Measurements from ENCODE around the gene PLCD4.

Gene PLCD4

GRCh38 chr2:218659258-218659987, 51.7 kb downstream of the PLCD4 start, which contains the start of the genes BCS1L and ZNF142:
Gene BCS1L (plus strand): TSS chr2:218659683. CDS start chr2:218660988, 1,305 bp downstream.
Gene ZNF142 (minus strand): TSS chr2:218659623. CDS start chr2:218656429, 3,194 bp downstream.
- no peaks in the 10 kb centered on the region for H3K9me3 Mint-ChIP-seq
- H3K4me3 Mint-ChIP-seq: peak within 1 kb of the TSS; percentile 91

GRCh38 chr2:218659988-218660358, 52.3 kb downstream of the PLCD4 start:
- no peak for DNase-seq (ENCODE audit: low spot score in 2 of 2)
- Mint-ChIP-seq H3K27me3 (no peaks in the 10 kb centered on the region), H3K27ac (ENCODE audit: low read depth) (peak overlapping the region; percentile 91), H3K36me3 (ENCODE audit: insufficient read depth) (peaks cover 28% of the 10 kb centered on the region), H3K4me3 (peak overlapping the region; percentile 91), H3K9me3 (no peaks in the 10 kb centered on the region), H3K4me1 (peaks cover 32% of the 10 kb centered on the region)
- no peak for ATAC-seq (replicated peaks; ENCODE audit: extremely low read depth, poor library complexity, severe bottlenecking)

More at GRCh38 chr2:218659258-218659987, 51.7 kb downstream of the PLCD4 start, which contains the start of the genes BCS1L and ZNF142:
- peak; percentile 79 to 80 for DNase-seq (ENCODE audit: low spot score in 2 of 2)
- Mint-ChIP-seq H3K27me3 (no peaks in the 10 kb centered on the region), H3K27ac (ENCODE audit: low read depth) (peak within 1 kb of the TSS; percentile 91), H3K36me3 (ENCODE audit: insufficient read depth) (peaks cover 31% of the 10 kb centered on the region), H3K4me1 (peaks cover 32% of the 10 kb centered on the region)
- ATAC-seq (replicated peaks; ENCODE audit: extremely low read depth, poor library complexity, severe bottlenecking): peak; percentile 97

GRCh38 chr2:218662377-218662776, 54.7 kb downstream of the PLCD4 start:
- Mint-ChIP-seq H3K4me1 (peaks cover 26% of the 10 kb centered on the region), H3K9me3 (no peaks in the 10 kb centered on the region), H3K27me3 (no peaks in the 10 kb centered on the region), H3K36me3 (ENCODE audit: insufficient read depth) (peaks cover 34% of the 10 kb centered on the region), H3K27ac (ENCODE audit: low read depth) (no peak overlapping the region), H3K4me3 (no peak overlapping the region)
- DNase-seq (ENCODE audit: low spot score in 2 of 2) (no peak), ATAC-seq (replicated peaks; ENCODE audit: extremely low read depth, poor library complexity, severe bottlenecking) (no peak)

GRCh38 chr2:218662827-218663226, 55.1 kb downstream of the PLCD4 start:
- Mint-ChIP-seq H3K36me3 (ENCODE audit: insufficient read depth) (peaks cover 38% of the 10 kb centered on the region), H3K27me3 (no peaks in the 10 kb centered on the region), H3K27ac (ENCODE audit: low read depth) (no peak overlapping the region), H3K9me3 (no peaks in the 10 kb centered on the region), H3K4me3 (no peak overlapping the region), H3K4me1 (peaks cover 22% of the 10 kb centered on the region)
- ATAC-seq (replicated peaks; ENCODE audit: extremely low read depth, poor library complexity, severe bottlenecking) (no peak), DNase-seq (ENCODE audit: low spot score in 2 of 2) (no peak)

- H3K9me3 Mint-ChIP-seq: no peaks in the 10 kb centered on the region
- H3K36me3 Mint-ChIP-seq (ENCODE audit: insufficient read depth): peaks cover 41% of the 10 kb centered on the region
- DNase-seq (ENCODE audit: low spot score in 2 of 2) (no peak), ATAC-seq (replicated peaks; ENCODE audit: extremely low read depth, poor library complexity, severe bottlenecking) (no peak)
- no peak overlapping the region for H3K27ac Mint-ChIP-seq (ENCODE audit: low read depth)
- H3K4me3 Mint-ChIP-seq: no peak overlapping the region
- H3K27me3 Mint-ChIP-seq: no peaks in the 10 kb centered on the region
- peaks cover 14% of the 10 kb centered on the region for H3K4me1 Mint-ChIP-seq
Observed at GRCh38 chr2:218663901-218664300, 56.2 kb downstream of the PLCD4 start.

GRCh38 chr2:218664653-218665052, 57.0 kb downstream of the PLCD4 start:
- H3K27ac Mint-ChIP-seq (ENCODE audit: low read depth): no peak overlapping the region
- H3K36me3 Mint-ChIP-seq (ENCODE audit: insufficient read depth): peaks cover 41% of the 10 kb centered on the region
- DNase-seq (ENCODE audit: low spot score in 2 of 2) (no peak), ATAC-seq (replicated peaks; ENCODE audit: extremely low read depth, poor library complexity, severe bottlenecking) (no peak)
- H3K9me3 Mint-ChIP-seq: no peaks in the 10 kb centered on the region
- peaks cover 13% of the 10 kb centered on the region for H3K4me1 Mint-ChIP-seq
- H3K4me3 Mint-ChIP-seq: no peak overlapping the region
- H3K27me3 Mint-ChIP-seq: no peaks in the 10 kb centered on the region

GRCh38 chr2:218671097-218671653, 63.5 kb downstream of the PLCD4 start:
- H3K4me1 Mint-ChIP-seq: peaks cover 28% of the 10 kb centered on the region
- peak overlapping the region; percentile 97 for H3K27ac Mint-ChIP-seq (ENCODE audit: low read depth)
- ATAC-seq (replicated peaks; ENCODE audit: extremely low read depth, poor library complexity, severe bottlenecking) (no peak), DNase-seq (ENCODE audit: low spot score in 2 of 2) (no peak)
- H3K4me3 Mint-ChIP-seq: peak overlapping the region; percentile 97
- H3K36me3 Mint-ChIP-seq (ENCODE audit: insufficient read depth): peaks cover 35% of the 10 kb centered on the region
- H3K9me3 Mint-ChIP-seq: no peaks in the 10 kb centered on the region
- H3K27me3 Mint-ChIP-seq: no peaks in the 10 kb centered on the region

- Mint-ChIP-seq H3K4me3 (peak within 1 kb of the TSS; percentile 97), H3K27me3 (no peaks in the 10 kb centered on the region), H3K9me3 (no peaks in the 10 kb centered on the region), H3K4me1 (peaks cover 28% of the 10 kb centered on the region), H3K27ac (ENCODE audit: low read depth) (peak within 1 kb of the TSS; percentile 97), H3K36me3 (ENCODE audit: insufficient read depth) (peaks cover 29% of the 10 kb centered on the region)
- ATAC-seq (replicated peaks; ENCODE audit: extremely low read depth, poor library complexity, severe bottlenecking) (peak; percentile 95), DNase-seq (ENCODE audit: low spot score in 2 of 2) (peak; percentile 54 to 62)
Observed at GRCh38 chr2:218671654-218672566, 64.2 kb downstream of the PLCD4 start, which contains the start of the genes RNF25 and STK36. Gene RNF25 (minus strand): TSS chr2:218672002. CDS start chr2:218671970, 32 bp downstream. Gene STK36 (plus strand): TSS chr2:218672086. CDS start chr2:218672830, 744 bp downstream.

- Mint-ChIP-seq H3K36me3 (ENCODE audit: insufficient read depth) (peaks cover 1% of the 10 kb centered on the region), H3K4me3 (no peak overlapping the region), H3K27ac (ENCODE audit: low read depth) (no peak overlapping the region), H3K9me3 (no peaks in the 10 kb centered on the region), H3K4me1 (no peaks in the 10 kb centered on the region), H3K27me3 (no peaks in the 10 kb centered on the region)
- DNase-seq (ENCODE audit: low spot score in 2 of 2): no peak
- ATAC-seq (replicated peaks; ENCODE audit: extremely low read depth, poor library complexity, severe bottlenecking): no peak
Observed at GRCh38 chr2:218679119-218679518, 71.4 kb downstream of the PLCD4 start.

- no peak for DNase-seq (ENCODE audit: low spot score in 2 of 2)
- Mint-ChIP-seq H3K27me3 (no peaks in the 10 kb centered on the region), H3K9me3 (no peaks in the 10 kb centered on the region), H3K4me1 (no peaks in the 10 kb centered on the region), H3K4me3 (no peak overlapping the region), H3K36me3 (ENCODE audit: insufficient read depth) (peaks cover 1% of the 10 kb centered on the region), H3K27ac (ENCODE audit: low read depth) (no peak overlapping the region)
- no peak for ATAC-seq (replicated peaks; ENCODE audit: extremely low read depth, poor library complexity, severe bottlenecking)
Observed at GRCh38 chr2:218680061-218680460, 72.4 kb downstream of the PLCD4 start.
